Measurements from ENCODE around the gene HRG.

HRG gene

GRCh38 chr3:186639778-186640472, 25.9 kb upstream of the HRG start, which contains the start of gene FETUB:
FETUB (plus strand) TSS chr3:186640399; CDS start chr3:186640461, 62 bp downstream.
- Histone ChIP-seq H3K9me3 (replicated peaks; ENCODE audit: low read length) (no peaks in the 10 kb centered on the region), H3K9ac (ENCODE audit: low read depth, low read length) (no peak within 1 kb of the TSS), H3K4me3 (ENCODE audit: low read length) (no peak within 1 kb of the TSS), H3K27me3 (ENCODE audit: control insufficient read depth, insufficient read depth, low read length) (peaks cover 28% of the 10 kb centered on the region), H3K4me1 (ENCODE audit: control insufficient read depth, insufficient read depth, low read length) (peaks cover 2% of the 10 kb centered on the region), H3K36me3 (ENCODE audit: insufficient read depth, low read length) (no peaks in the 10 kb centered on the region), H3K4me2 (ENCODE audit: low read length) (peak within 1 kb of the TSS; percentile 52)

GRCh38 chr3:186640473-186640818, 25.4 kb upstream of the HRG start:
- Histone ChIP-seq H3K4me3 (ENCODE audit: low read length) (no peak overlapping the region), H3K27me3 (ENCODE audit: control insufficient read depth, insufficient read depth, low read length) (peaks cover 25% of the 10 kb centered on the region), H3K4me2 (ENCODE audit: low read length) (peak overlapping the region; percentile 52), H3K4me1 (ENCODE audit: control insufficient read depth, insufficient read depth, low read length) (peaks cover 2% of the 10 kb centered on the region), H3K9me3 (replicated peaks; ENCODE audit: low read length) (no peaks in the 10 kb centered on the region), H3K9ac (ENCODE audit: low read depth, low read length) (no peak overlapping the region), H3K36me3 (ENCODE audit: insufficient read depth, low read length) (no peaks in the 10 kb centered on the region)

- Histone ChIP-seq H3K4me2 (ENCODE audit: low read length) (peak overlapping the region; percentile 52), H3K4me1 (ENCODE audit: control insufficient read depth, insufficient read depth, low read length) (peaks cover 2% of the 10 kb centered on the region)
Measured at GRCh38 chr3:186640929-186641328, 24.9 kb upstream of the HRG start.

GRCh38 chr3:186642014-186642413, 23.8 kb upstream of the HRG start:
- no peak overlapping the region for H3K4me2 ChIP-seq (ENCODE audit: low read length)
- H3K4me3 ChIP-seq (ENCODE audit: low read length), result no peak overlapping the region
- peaks cover 2% of the 10 kb centered on the region for H3K4me1 ChIP-seq (ENCODE audit: control insufficient read depth, insufficient read depth, low read length)
- H3K36me3 ChIP-seq (ENCODE audit: insufficient read depth, low read length), result no peaks in the 10 kb centered on the region
- H3K9ac ChIP-seq (ENCODE audit: low read depth, low read length), result no peak overlapping the region
- H3K9me3 ChIP-seq (replicated peaks; ENCODE audit: low read length), result no peaks in the 10 kb centered on the region
- H3K27me3 ChIP-seq (ENCODE audit: control insufficient read depth, insufficient read depth, low read length), result peaks cover 26% of the 10 kb centered on the region

More at GRCh38 chr3:186640929-186641328, 24.9 kb upstream of the HRG start:
- no peaks in the 10 kb centered on the region for H3K9me3 ChIP-seq (replicated peaks; ENCODE audit: low read length)
- no peak overlapping the region for H3K4me3 ChIP-seq (ENCODE audit: low read length)
- no peaks in the 10 kb centered on the region for H3K36me3 ChIP-seq (ENCODE audit: insufficient read depth, low read length)
- no peak overlapping the region for H3K9ac ChIP-seq (ENCODE audit: low read depth, low read length)
- H3K27me3 ChIP-seq (ENCODE audit: control insufficient read depth, insufficient read depth, low read length), result peaks cover 25% of the 10 kb centered on the region

GRCh38 chr3:186643493-186643892, 22.3 kb upstream of the HRG start:
- no peak overlapping the region for H3K4me3 ChIP-seq (ENCODE audit: low read length)
- H3K4me2 ChIP-seq (ENCODE audit: low read length), result no peak overlapping the region
- peaks cover 2% of the 10 kb centered on the region for H3K4me1 ChIP-seq (ENCODE audit: control insufficient read depth, insufficient read depth, low read length)
- no peak overlapping the region for H3K9ac ChIP-seq (ENCODE audit: low read depth, low read length)
- H3K36me3 ChIP-seq (ENCODE audit: insufficient read depth, low read length), result no peaks in the 10 kb centered on the region
- peaks cover 25% of the 10 kb centered on the region for H3K27me3 ChIP-seq (ENCODE audit: control insufficient read depth, insufficient read depth, low read length)
- no peaks in the 10 kb centered on the region for H3K9me3 ChIP-seq (replicated peaks; ENCODE audit: low read length)

GRCh38 chr3:186644683-186645082, 21.1 kb upstream of the HRG start:
- Histone ChIP-seq H3K36me3 (ENCODE audit: insufficient read depth, low read length) (no peaks in the 10 kb centered on the region), H3K9ac (ENCODE audit: low read depth, low read length) (no peak overlapping the region), H3K27me3 (ENCODE audit: control insufficient read depth, insufficient read depth, low read length) (peaks cover 18% of the 10 kb centered on the region), H3K9me3 (replicated peaks; ENCODE audit: low read length) (no peaks in the 10 kb centered on the region), H3K4me1 (ENCODE audit: control insufficient read depth, insufficient read depth, low read length) (peaks cover 2% of the 10 kb centered on the region), H3K4me3 (ENCODE audit: low read length) (no peak overlapping the region), H3K4me2 (ENCODE audit: low read length) (no peak overlapping the region)

- no peaks in the 10 kb centered on the region for H3K9me3 ChIP-seq (replicated peaks; ENCODE audit: low read length)
- H3K36me3 ChIP-seq (ENCODE audit: insufficient read depth, low read length), result no peaks in the 10 kb centered on the region
- no peak overlapping the region for H3K4me2 ChIP-seq (ENCODE audit: low read length)
- H3K4me1 ChIP-seq (ENCODE audit: control insufficient read depth, insufficient read depth, low read length), result no peaks in the 10 kb centered on the region
- H3K4me3 ChIP-seq (ENCODE audit: low read length), result no peak overlapping the region
- no peak overlapping the region for H3K9ac ChIP-seq (ENCODE audit: low read depth, low read length)
- H3K27me3 ChIP-seq (ENCODE audit: control insufficient read depth, insufficient read depth, low read length), result peaks cover 16% of the 10 kb centered on the region
Measured at GRCh38 chr3:186646106-186646505, 19.7 kb upstream of the HRG start.

- no peaks in the 10 kb centered on the region for H3K9me3 ChIP-seq (replicated peaks; ENCODE audit: low read length)
- no peaks in the 10 kb centered on the region for H3K4me1 ChIP-seq (ENCODE audit: control insufficient read depth, insufficient read depth, low read length)
- H3K4me3 ChIP-seq (ENCODE audit: low read length), result no peak overlapping the region
- H3K27me3 ChIP-seq (ENCODE audit: control insufficient read depth, insufficient read depth, low read length), result peaks cover 20% of the 10 kb centered on the region
- H3K36me3 ChIP-seq (ENCODE audit: insufficient read depth, low read length), result no peaks in the 10 kb centered on the region
- H3K4me2 ChIP-seq (ENCODE audit: low read length), result no peak overlapping the region
- H3K9ac ChIP-seq (ENCODE audit: low read depth, low read length), result no peak overlapping the region
Measured at GRCh38 chr3:186646841-186647240, 19.0 kb upstream of the HRG start.

- Histone ChIP-seq H3K27me3 (ENCODE audit: control insufficient read depth, insufficient read depth, low read length) (peaks cover 17% of the 10 kb centered on the region), H3K4me1 (ENCODE audit: control insufficient read depth, insufficient read depth, low read length) (no peaks in the 10 kb centered on the region), H3K4me2 (ENCODE audit: low read length) (no peak overlapping the region), H3K36me3 (ENCODE audit: insufficient read depth, low read length) (no peaks in the 10 kb centered on the region), H3K9me3 (replicated peaks; ENCODE audit: low read length) (no peaks in the 10 kb centered on the region), H3K4me3 (ENCODE audit: low read length) (no peak overlapping the region), H3K9ac (ENCODE audit: low read depth, low read length) (no peak overlapping the region)
Measured at GRCh38 chr3:186648851-186649250, 17.0 kb upstream of the HRG start.

GRCh38 chr3:186651678-186652215, 14.1 kb upstream of the HRG start:
- Histone ChIP-seq H3K36me3 (ENCODE audit: insufficient read depth, low read length) (no peaks in the 10 kb centered on the region), H3K27me3 (ENCODE audit: control insufficient read depth, insufficient read depth, low read length) (peaks cover 13% of the 10 kb centered on the region), H3K4me3 (ENCODE audit: low read length) (no peak overlapping the region), H3K9me3 (replicated peaks; ENCODE audit: low read length) (no peaks in the 10 kb centered on the region), H3K4me2 (ENCODE audit: low read length) (no peak overlapping the region), H3K9ac (ENCODE audit: low read depth, low read length) (no peak overlapping the region), H3K4me1 (ENCODE audit: control insufficient read depth, insufficient read depth, low read length) (no peaks in the 10 kb centered on the region)

- Histone ChIP-seq H3K4me2 (ENCODE audit: low read length) (no peak overlapping the region), H3K9ac (ENCODE audit: low read depth, low read length) (no peak overlapping the region), H3K4me3 (ENCODE audit: low read length) (no peak overlapping the region), H3K4me1 (ENCODE audit: control insufficient read depth, insufficient read depth, low read length) (no peaks in the 10 kb centered on the region), H3K36me3 (ENCODE audit: insufficient read depth, low read length) (no peaks in the 10 kb centered on the region), H3K9me3 (replicated peaks; ENCODE audit: low read length) (no peaks in the 10 kb centered on the region), H3K27me3 (ENCODE audit: control insufficient read depth, insufficient read depth, low read length) (peaks cover 14% of the 10 kb centered on the region)
Measured at GRCh38 chr3:186653080-186653707, 12.6 kb upstream of the HRG start.

- H3K4me1 ChIP-seq (ENCODE audit: control insufficient read depth, insufficient read depth, low read length), result no peaks in the 10 kb centered on the region
- H3K9ac ChIP-seq (ENCODE audit: low read depth, low read length), result no peak overlapping the region
- no peak overlapping the region for H3K4me2 ChIP-seq (ENCODE audit: low read length)
- no peaks in the 10 kb centered on the region for H3K36me3 ChIP-seq (ENCODE audit: insufficient read depth, low read length)
- H3K27me3 ChIP-seq (ENCODE audit: control insufficient read depth, insufficient read depth, low read length), result peaks cover 15% of the 10 kb centered on the region
- no peak overlapping the region for H3K4me3 ChIP-seq (ENCODE audit: low read length)
- H3K9me3 ChIP-seq (replicated peaks; ENCODE audit: low read length), result no peaks in the 10 kb centered on the region
Measured at GRCh38 chr3:186653984-186654383, 11.8 kb upstream of the HRG start.
